Smooth muscle cell of the brain vasculature (primary cell): Measurements from ENCODE around the gene AQP9.
"Not testable (repeated sequence)": the region's sequence is repeated elsewhere in the genome, so short reads cannot be mapped to it uniquely, and the experiment has no call there.

Source experiments
- DNase-seq: peaks from one replicate; pipeline ENCODE4 v3.0.0-alpha.2; 2012; ENCODE audit warnings: low read depth, low spot score

Gene AQP9

GRCh38 chr15:58138106-58138505, at the start of gene AQP9:
AQP9 (plus strand) TSS chr15:58138381; CDS start chr15:58138566, 185 bp downstream.
- DNase-seq, result no peak

GRCh38 chr15:58095415-58095814, 42.8 kb upstream of the AQP9 start:
- no peak for DNase-seq

GRCh38 chr15:58096529-58097084, 41.6 kb upstream of the AQP9 start:
- no peak for DNase-seq

GRCh38 chr15:58103482-58103881, 34.7 kb upstream of the AQP9 start:
- no peak for DNase-seq

- DNase-seq, result no peak
Observed at GRCh38 chr15:58108117-58108516, 30.1 kb upstream of the AQP9 start.

- DNase-seq, result no peak
Observed at GRCh38 chr15:58109419-58109818, 28.8 kb upstream of the AQP9 start.

GRCh38 chr15:58110999-58111717, 27.0 kb upstream of the AQP9 start:
- DNase-seq, result no peak

- DNase-seq, result no peak
Observed at GRCh38 chr15:58111718-58112104, 26.5 kb upstream of the AQP9 start.

- not testable (repeated sequence) for DNase-seq
Observed at GRCh38 chr15:58113358-58113757, 24.8 kb upstream of the AQP9 start.

GRCh38 chr15:58114388-58114787, 23.8 kb upstream of the AQP9 start:
- DNase-seq, result no peak

- DNase-seq, result no peak
Observed at GRCh38 chr15:58114812-58115211, 23.4 kb upstream of the AQP9 start.

- no peak for DNase-seq
Observed at GRCh38 chr15:58115692-58116091, 22.5 kb upstream of the AQP9 start.

GRCh38 chr15:58117619-58118018, 20.6 kb upstream of the AQP9 start:
- DNase-seq, result no peak

GRCh38 chr15:58118272-58118671, 19.9 kb upstream of the AQP9 start:
- no peak for DNase-seq

- DNase-seq, result no peak
Observed at GRCh38 chr15:58119016-58119415, 19.2 kb upstream of the AQP9 start.

GRCh38 chr15:58124585-58124984, 13.6 kb upstream of the AQP9 start:
- DNase-seq, result no peak

- no peak for DNase-seq
Observed at GRCh38 chr15:58125333-58125732, 12.8 kb upstream of the AQP9 start.

- no peak for DNase-seq
Observed at GRCh38 chr15:58134886-58135285, 3.3 kb upstream of the AQP9 start.

GRCh38 chr15:58135511-58136174, 2.5 kb upstream of the AQP9 start:
- no peak for DNase-seq

GRCh38 chr15:58136731-58137130, 1.4 kb upstream of the AQP9 start:
- no peak for DNase-seq

GRCh38 chr15:58137686-58138085, 495 bp upstream of the AQP9 start:
- DNase-seq, result no peak

- DNase-seq, result no peak
Observed at GRCh38 chr15:58139276-58139988, 1.3 kb downstream of the AQP9 start.
